GM21576 (cell line): ENCODE measurements around the gene IREB2.
"Not testable (repeated sequence)": the region's sequence is repeated elsewhere in the genome, so short reads cannot be mapped to it uniquely, and the experiment has no call there.

Source experiments
- ATAC-seq: cut with Tn5 transposase; IDR thresholded peaks from one replicate; pipeline ENCODE4 v1.9.1; 2021; ENCODE audit warnings: mild to moderate bottlenecking, moderate library complexity; ENCODE audit not compliant: unreplicated experiment

The IREB2 gene

GRCh38 chr15:78461171-78461888 lies 23.3 kb downstream of the IREB2 start:
- no peak for ATAC-seq

GRCh38 chr15:78469031-78469430 lies 31.0 kb downstream of the IREB2 start:
- no peak for ATAC-seq

- no peak for ATAC-seq
These were observed 39.3 kb downstream of the IREB2 start for GRCh38 chr15:78477295-78477694.

- ATAC-seq, result no peak
These were observed 41.6 kb downstream of the IREB2 start for GRCh38 chr15:78479650-78480049.

- ATAC-seq, result no peak
These were observed 43.9 kb downstream of the IREB2 start for GRCh38 chr15:78481917-78482316.

GRCh38 chr15:78492872-78493271 lies 54.9 kb downstream of the IREB2 start:
- no peak for ATAC-seq

- no peak for ATAC-seq
These were observed 63.8 kb downstream of the IREB2 start for GRCh38 chr15:78501857-78502256.

GRCh38 chr15:78502641-78503040 lies 64.6 kb downstream of the IREB2 start:
- ATAC-seq, result no peak

GRCh38 chr15:78506971-78507830 lies 69.2 kb downstream of the IREB2 start, which contains the start of gene HYKK:
Gene HYKK, plus strand, starts transcription at chr15:78507577. Its CDS starts 5,512 bp downstream, at chr15:78513089.
- peak; percentile 67 for ATAC-seq

- peak; percentile 23 for ATAC-seq
These were observed 69.8 kb downstream of the IREB2 start for GRCh38 chr15:78507831-78508160.

- ATAC-seq, result no peak
These were observed 70.3 kb downstream of the IREB2 start for GRCh38 chr15:78508272-78508671.

GRCh38 chr15:78509726-78510312 lies 71.8 kb downstream of the IREB2 start:
- ATAC-seq, result no peak

- ATAC-seq, result not testable (repeated sequence)
These were observed 82.0 kb downstream of the IREB2 start for GRCh38 chr15:78520035-78520434.

GRCh38 chr15:78524230-78524629 lies 86.2 kb downstream of the IREB2 start:
- no peak for ATAC-seq

- no peak for ATAC-seq
These were observed 89.3 kb downstream of the IREB2 start for GRCh38 chr15:78527325-78527724.

- ATAC-seq, result no peak
These were observed 95.3 kb downstream of the IREB2 start for GRCh38 chr15:78533331-78533730.

GRCh38 chr15:78536134-78536533 lies 98.1 kb downstream of the IREB2 start:
- ATAC-seq, result no peak

GRCh38 chr15:78537266-78537905 lies 99.4 kb downstream of the IREB2 start:
- ATAC-seq, result no peak

- ATAC-seq, result no peak
These were observed 100.3 kb downstream of the IREB2 start for GRCh38 chr15:78538358-78538757.

GRCh38 chr15:78539464-78540140 lies 101.6 kb downstream of the IREB2 start:
- ATAC-seq, result not testable (repeated sequence)
